Colonic mucosa (tissue), 4 donors: ENCODE measurements around the gene TBC1D7. TPM values are rescaled to one million over a fixed set of nuclear protein-coding genes. Genes with fewer than 3 reads are reported as not detected.

Experiments used
- DNase-seq: peaks from one replicate; pipeline ENCODE4 v3.0.0-alpha.2; 2020
- H3K27ac ChIP-seq: fragments of 200-600 bp; one replicate; pipeline ENCODE4 v1.8.0; 2021
- H3K27me3 ChIP-seq: fragments of 200-600 bp; one replicate; pipeline ENCODE4 v1.8.0; 2021
- H3K36me3 ChIP-seq: fragments of 200-600 bp; one replicate; pipeline ENCODE4 v1.8.0; 2021
- H3K4me1 ChIP-seq: fragments of 200-600 bp; one replicate; pipeline ENCODE4 v1.8.0; 2021; ENCODE audit warnings: mild to moderate bottlenecking
- H3K4me3 ChIP-seq: fragments of 200-600 bp; one replicate; pipeline ENCODE4 v1.8.0; 2021
- H3K9ac ChIP-seq, 2 donors: one replicate each; pipeline ENCODE4 v1.7.0; 2013; ENCODE audit warnings: control low read depth in 2 of 2, low read depth in 2 of 2, low read length in 2 of 2
- H3K9me3 ChIP-seq: fragments of 200-600 bp; one replicate; pipeline ENCODE4 v1.8.0; 2021
- CTCF ChIP-seq: fragments of 200-600 bp; IDR thresholded peaks from one replicate; pipeline ENCODE4 v1.8.0; 2022; ENCODE audit warnings: antibody characterized with exemption, mild to moderate bottlenecking
- intact Hi-C: fragments of 100-400 bp; cut with DNase I; formaldehyde crosslinking; loops from one replicate; pipeline ENCODE4 v1.14.1; 2022
- total RNA-seq, 2 donors: library from RNA; stranded (reverse); fragmentation: NEBNext Ultra II Directional in 1 of 2; extraction: Animal tissue kit (Norgen Biotek cat#: 25700) in 1 of 2; gene quantifications; one replicate each; pipeline ENCODE4 v1.2.1, GENCODE V29; 2021
- donor health status: healthy.
- donor health status: DM: no; HTN: no; CAD: no.
- donor health status: DM: no; HTN: no; CAD: no.

The TBC1D7 gene
- total RNA-seq, 2 donors from 2014 or later, result 21.4 to 23.3 TPM

- intact Hi-C loops, result no loop called here
- no peaks in the 10 kb centered on the region for H3K4me1 ChIP-seq
- TF ChIP-seq CTCF, result no peak
- no peaks in the 10 kb centered on the region for H3K36me3 ChIP-seq
- H3K9ac ChIP-seq, result no peak overlapping the region
- no peak overlapping the region for H3K4me3 ChIP-seq
- no peak for DNase-seq
- H3K27me3 ChIP-seq, result no peaks in the 10 kb centered on the region
- H3K9me3 ChIP-seq, result no peaks in the 10 kb centered on the region
- H3K27ac ChIP-seq, result no peak overlapping the region
Observed at GRCh38 chr6:13368731-13369115, 40.4 kb upstream of the TBC1D7 start.

GRCh38 chr6:13368079-13368730 is 39.9 kb upstream of the TBC1D7 start:
- intact Hi-C loops, result no loop called here
- no peak overlapping the region for H3K27ac ChIP-seq
- no peak for DNase-seq
- H3K4me1 ChIP-seq, result no peaks in the 10 kb centered on the region
- no peaks in the 10 kb centered on the region for H3K9me3 ChIP-seq
- H3K4me3 ChIP-seq, result no peak overlapping the region
- no peak overlapping the region for H3K9ac ChIP-seq
- no peaks in the 10 kb centered on the region for H3K36me3 ChIP-seq
- H3K27me3 ChIP-seq, result no peaks in the 10 kb centered on the region
- no peak for TF ChIP-seq CTCF

GRCh38 chr6:13367396-13367795 is 39.1 kb upstream of the TBC1D7 start:
- no peaks in the 10 kb centered on the region for H3K36me3 ChIP-seq
- no peaks in the 10 kb centered on the region for H3K9me3 ChIP-seq
- H3K27ac ChIP-seq, result no peak overlapping the region
- no peak for TF ChIP-seq CTCF
- H3K4me3 ChIP-seq, result no peak overlapping the region
- intact Hi-C loops, result no loop called here
- no peaks in the 10 kb centered on the region for H3K4me1 ChIP-seq
- no peak for DNase-seq
- no peaks in the 10 kb centered on the region for H3K27me3 ChIP-seq
- no peak overlapping the region for H3K9ac ChIP-seq

- Histone ChIP-seq H3K27me3 (no peaks in the 10 kb centered on the region), H3K4me3 (no peak overlapping the region), H3K36me3 (no peaks in the 10 kb centered on the region), H3K27ac (no peak overlapping the region), H3K4me1 (no peaks in the 10 kb centered on the region), H3K9me3 (no peaks in the 10 kb centered on the region), H3K9ac (no peak overlapping the region)
- no peak for TF ChIP-seq CTCF
- DNase-seq, result no peak
- intact Hi-C loops, result no loop called here
Observed at GRCh38 chr6:13365320-13365719, 37.0 kb upstream of the TBC1D7 start.

- Histone ChIP-seq H3K4me3 (no peak overlapping the region), H3K4me1 (no peaks in the 10 kb centered on the region), H3K27me3 (no peaks in the 10 kb centered on the region), H3K36me3 (no peaks in the 10 kb centered on the region), H3K9me3 (no peaks in the 10 kb centered on the region), H3K9ac (no peak overlapping the region), H3K27ac (no peak overlapping the region)
- intact Hi-C loops, result no loop called here
- DNase-seq, result no peak
- no peak for TF ChIP-seq CTCF
Observed at GRCh38 chr6:13364842-13365241, 36.5 kb upstream of the TBC1D7 start.
